ENCODE measurements around the gene ILK.

ILK gene

GRCh38 chr11:6640036-6640984 is 36.7 kb downstream of the ILK start:
- 0 out of 2 replicates have a peak, but pooled peaks cover 9% of the 10 kb centered on the region for H3K27me3 ChIP-seq (ENCODE audit: low read depth, low read length)
- no peak overlapping the region for H3K27ac ChIP-seq (ENCODE audit: low read length)
- H3K9me3 ChIP-seq (ENCODE audit: insufficient read depth, low read length) = no peaks in the 10 kb centered on the region
- TF ChIP-seq EZH2phosphoT487 (IDR thresholded peaks at IDR 0.05; ENCODE audit: low read depth) = no peak
- TF ChIP-seq CTCF (IDR thresholded peaks at IDR 0.05; ENCODE audit: low read depth, low read length) = no peak
- no peak overlapping the region for H3K4me3 ChIP-seq (ENCODE audit: low read length)
- H3K9ac ChIP-seq (ENCODE audit: low read length) = no peak overlapping the region
- no peak overlapping the region for H2AFZ ChIP-seq (ENCODE audit: low read depth, low read length)
- H3K79me2 ChIP-seq (ENCODE audit: low read length) = no peaks in the 10 kb centered on the region
- no peaks in the 10 kb centered on the region for H3K36me3 ChIP-seq (replicated peaks; ENCODE audit: low read depth, low read length)
- H3K4me2 ChIP-seq (ENCODE audit: low read length) = no peak overlapping the region
- no peaks in the 10 kb centered on the region for H3K4me1 ChIP-seq (ENCODE audit: low read length)
- no peaks in the 10 kb centered on the region for H4K20me1 ChIP-seq (ENCODE audit: insufficient read depth, low read length)

- Histone ChIP-seq H4K20me1 (ENCODE audit: insufficient read depth, low read length) (no peaks in the 10 kb centered on the region), H3K4me2 (ENCODE audit: low read length) (no peak overlapping the region), H3K9me3 (ENCODE audit: insufficient read depth, low read length) (no peaks in the 10 kb centered on the region), H3K27ac (ENCODE audit: low read length) (no peak overlapping the region), H3K4me1 (ENCODE audit: low read length) (peaks cover 2% of the 10 kb centered on the region), H3K36me3 (replicated peaks; ENCODE audit: low read depth, low read length) (no peaks in the 10 kb centered on the region), H3K9ac (ENCODE audit: low read length) (no peak overlapping the region), H3K27me3 (ENCODE audit: low read depth, low read length) (0 out of 2 replicates have a peak, but pooled peaks cover 9% of the 10 kb centered on the region), H3K79me2 (ENCODE audit: low read length) (no peaks in the 10 kb centered on the region), H2AFZ (ENCODE audit: low read depth, low read length) (no peak overlapping the region), H3K4me3 (ENCODE audit: low read length) (no peak overlapping the region)
- TF ChIP-seq CTCF (IDR thresholded peaks at IDR 0.05; ENCODE audit: low read depth, low read length) = no peak
- no peak for TF ChIP-seq EZH2phosphoT487 (IDR thresholded peaks at IDR 0.05; ENCODE audit: low read depth)
These were observed 37.6 kb downstream of the ILK start for GRCh38 chr11:6640985-6641701.

GRCh38 chr11:6642957-6643356 is 39.4 kb downstream of the ILK start:
- Histone ChIP-seq H3K4me1 (ENCODE audit: low read length) (peaks cover 20% of the 10 kb centered on the region), H3K4me3 (ENCODE audit: low read length) (no peak overlapping the region), H3K79me2 (ENCODE audit: low read length) (no peaks in the 10 kb centered on the region), H3K27ac (ENCODE audit: low read length) (no peak overlapping the region), H3K4me2 (ENCODE audit: low read length) (no peak overlapping the region), H3K27me3 (ENCODE audit: low read depth, low read length) (0 out of 2 replicates have a peak, but pooled peaks cover 9% of the 10 kb centered on the region), H3K36me3 (replicated peaks; ENCODE audit: low read depth, low read length) (no peaks in the 10 kb centered on the region), H2AFZ (ENCODE audit: low read depth, low read length) (no peak overlapping the region), H4K20me1 (ENCODE audit: insufficient read depth, low read length) (no peaks in the 10 kb centered on the region), H3K9me3 (ENCODE audit: insufficient read depth, low read length) (no peaks in the 10 kb centered on the region), H3K9ac (ENCODE audit: low read length) (no peak overlapping the region)
- no peak for TF ChIP-seq EZH2phosphoT487 (IDR thresholded peaks at IDR 0.05; ENCODE audit: low read depth)
- TF ChIP-seq CTCF (IDR thresholded peaks at IDR 0.05; ENCODE audit: low read depth, low read length) = no peak

- no peak overlapping the region for H3K27ac ChIP-seq (ENCODE audit: low read length)
- no peaks in the 10 kb centered on the region for H3K36me3 ChIP-seq (replicated peaks; ENCODE audit: low read depth, low read length)
- H3K4me1 ChIP-seq (ENCODE audit: low read length) = peaks cover 27% of the 10 kb centered on the region
- no peak overlapping the region for H2AFZ ChIP-seq (ENCODE audit: low read depth, low read length)
- 0 out of 2 replicates have a peak, but pooled peaks cover 14% of the 10 kb centered on the region for H3K27me3 ChIP-seq (ENCODE audit: low read depth, low read length)
- peak overlapping the region; percentile 80 for H3K4me2 ChIP-seq (ENCODE audit: low read length)
- no peak overlapping the region for H3K9ac ChIP-seq (ENCODE audit: low read length)
- no peaks in the 10 kb centered on the region for H3K9me3 ChIP-seq (ENCODE audit: insufficient read depth, low read length)
- no peaks in the 10 kb centered on the region for H4K20me1 ChIP-seq (ENCODE audit: insufficient read depth, low read length)
- TF ChIP-seq CTCF (IDR thresholded peaks at IDR 0.05; ENCODE audit: low read depth, low read length) (no peak), EZH2phosphoT487 (IDR thresholded peaks at IDR 0.05; ENCODE audit: low read depth) (no peak)
- H3K4me3 ChIP-seq (ENCODE audit: low read length) = no peak overlapping the region
- H3K79me2 ChIP-seq (ENCODE audit: low read length) = no peaks in the 10 kb centered on the region
These were observed 42.5 kb downstream of the ILK start for GRCh38 chr11:6646071-6646470.
